GM18511 (cell line): ENCODE results near the gene ERG.

ENCODE experiments used
- ATAC-seq: cut with Tn5 transposase; IDR thresholded peaks from one replicate; pipeline ENCODE4 v1.9.1; 2021; ENCODE audit warnings: mild to moderate bottlenecking, moderate library complexity; ENCODE audit not compliant: unreplicated experiment

Gene ERG

GRCh38 chr21:38341546-38342012, 156.7 kb downstream of the ERG start:
- no peak for ATAC-seq

DNA sequence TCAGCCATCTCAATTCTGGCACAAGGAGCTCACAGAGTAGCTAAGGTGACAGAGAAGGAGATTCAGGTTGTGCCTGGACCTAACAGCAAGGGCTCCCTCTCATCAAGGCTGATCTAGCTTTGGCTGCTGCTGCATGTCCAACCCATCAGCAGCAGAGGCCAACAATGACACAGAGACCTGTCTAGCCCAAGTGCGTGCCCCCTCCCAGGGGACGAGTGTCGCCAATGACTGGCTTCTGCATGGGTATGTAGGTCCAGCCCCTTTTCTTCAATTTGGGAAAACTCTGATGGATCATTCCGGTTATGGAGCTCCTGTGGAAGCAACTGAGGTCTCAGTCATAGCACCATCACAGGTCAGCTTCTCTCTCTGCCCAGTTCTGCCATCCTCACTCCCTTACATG, 158.1 kb downstream of the ERG start:
- ATAC-seq, result no peak

DNA sequence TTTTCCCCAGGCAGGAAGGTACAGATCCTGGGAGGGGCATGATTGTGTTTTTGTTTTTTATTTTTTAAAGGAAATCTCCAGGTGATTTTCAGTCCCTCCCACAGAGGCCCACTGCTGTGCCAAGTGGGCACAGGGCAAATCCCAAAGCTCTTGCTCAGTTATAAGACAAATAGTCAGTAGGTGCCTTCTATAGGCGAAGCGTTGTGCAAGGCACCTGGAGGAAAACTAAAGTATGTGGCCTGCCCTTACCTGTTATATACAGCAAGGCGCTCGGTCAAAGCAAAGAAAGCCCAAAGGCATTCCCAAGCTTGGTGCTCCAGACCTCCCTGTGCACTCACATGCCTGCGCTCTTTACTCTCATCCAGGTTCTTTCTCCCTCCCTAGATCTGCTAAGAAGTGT, 160.5 kb downstream of the ERG start:
- ATAC-seq, result no peak

DNA sequence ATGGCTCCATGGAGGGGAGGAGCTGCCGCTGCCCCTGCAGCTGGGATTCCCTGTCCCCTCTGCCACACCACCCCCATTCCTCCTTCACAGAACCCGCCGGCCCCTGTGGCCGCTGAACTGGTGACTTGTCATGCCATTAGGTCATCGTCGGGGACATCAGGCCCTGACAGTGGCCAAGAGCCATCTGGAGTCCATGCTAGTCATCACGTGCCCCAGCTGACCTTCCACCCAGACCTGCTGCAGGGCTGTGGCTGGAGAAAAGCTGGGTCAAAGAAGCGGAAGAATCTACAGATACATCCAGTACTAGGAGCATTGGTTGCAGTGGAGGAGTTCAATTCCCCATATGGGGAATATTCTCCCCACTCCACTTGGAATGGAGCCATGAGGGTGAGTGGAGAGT, 163.4 kb downstream of the ERG start:
- ATAC-seq, result no peak

GRCh38 chr21:38333301-38334272, 164.7 kb downstream of the ERG start:
- ATAC-seq, result no peak

DNA sequence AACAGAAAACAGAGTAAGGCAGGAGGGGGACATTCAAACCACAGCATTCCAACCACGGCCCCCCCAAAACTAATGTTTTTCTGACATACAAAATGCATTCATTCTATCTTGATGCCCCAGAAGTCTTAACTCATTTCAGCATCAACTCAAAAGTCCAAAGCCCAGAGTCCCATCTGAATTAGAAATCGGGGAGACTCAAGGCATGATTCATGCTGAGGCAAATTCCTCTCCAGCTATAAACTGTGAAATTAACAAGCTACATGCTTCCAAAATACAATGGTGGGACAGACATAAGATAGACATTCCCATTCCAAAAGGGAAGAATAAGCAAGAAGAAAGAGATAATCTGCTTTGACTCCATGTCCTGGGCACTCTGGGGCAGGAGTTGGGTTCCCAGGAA, 167.6 kb downstream of the ERG start:
- no peak for ATAC-seq
